Heart right ventricle (tissue), 16 donors: ENCODE results near the gene LHX3. TPM values are rescaled to one million over a fixed set of nuclear protein-coding genes. Genes with fewer than 3 reads are reported as not detected.

Source experiments
- ATAC-seq, 8 donors: fragments of 200-7000 bp; cut with Tn5 transposase; one replicate each; pipeline ENCODE4 v1.9.1; 2020; ENCODE audit warnings: mild to moderate bottlenecking in 8 of 8, moderate library complexity in 8 of 8, moderate number of reproducible peaks in 1 of 8
- DNase-seq, 2 donors: peaks; one replicate each; pipeline ENCODE4 v3.0.0-alpha.2; 2020
- H3K27ac ChIP-seq, 10 donors: fragments of 200-600 bp; sonication (generic) in 2 of 10; one replicate each; pipeline versions ENCODE4 v1.5.0 to v1.8.0; 2020 to 2022; ENCODE audit warnings: mild to moderate bottlenecking in 3 of 10
- H3K27me3 ChIP-seq, 7 donors: fragments of 200-600 bp; one replicate each; pipeline ENCODE4 v1.8.0; 2021 to 2022; ENCODE audit warnings: mild to moderate bottlenecking in 2 of 7
- H3K36me3 ChIP-seq, 9 donors: fragments of 200-600 bp; sonication (generic) in 1 of 9; one replicate each; pipeline versions ENCODE4 v1.5.0 to v1.8.0; 2020 to 2022; ENCODE audit warnings: mild to moderate bottlenecking in 2 of 9
- H3K4me1 ChIP-seq, 9 donors: fragments of 200-600 bp; sonication (generic) in 1 of 9; one replicate each; pipeline versions ENCODE4 v1.5.0 to v1.8.0; 2020 to 2022; ENCODE audit warnings: mild to moderate bottlenecking in 4 of 9
- H3K4me3 ChIP-seq, 10 donors: fragments of 200-600 bp; sonication (generic) in 2 of 10; one replicate each; pipeline versions ENCODE4 v1.5.0 to v1.8.0; 2020 to 2022; ENCODE audit warnings: mild to moderate bottlenecking in 7 of 10, moderate library complexity in 2 of 10
- H3K9me3 ChIP-seq, 11 donors: fragments of 200-600 bp in 10 of 11; sonication (generic) in 2 of 11; one replicate each; pipeline versions ENCODE4 v1.5.0 to v1.8.0; 2013 to 2022; ENCODE audit warnings: mild to moderate bottlenecking in 2 of 11, control low read depth in 1 of 11, moderate library complexity in 1 of 11
- CTCF ChIP-seq, 9 donors: fragments of 200-600 bp; sonication (generic) in 2 of 9; IDR thresholded peaks; one replicate each; pipeline versions ENCODE4 v1.5.0 to v1.8.0; 2021 to 2022; ENCODE audit warnings: antibody characterized with exemption in 9 of 9, mild to moderate bottlenecking in 5 of 9, moderate library complexity in 1 of 9
- WGBS, 2 donors: extraction: QIAGEN DNeasy Blood & Tissue Kit; methylation state at CpG; one replicate each; pipeline ENCODE4 v1.1.7; 2013; ENCODE audit warnings: inconsistent platforms in 1 of 2; 5-methylcytosine and 5-hydroxymethylcytosine counted together
- intact Hi-C, 10 donors: fragments of 100-400 bp; cut with DNase I; formaldehyde crosslinking; loops; one replicate each; pipeline versions ENCODE4 v1.11.1 to v1.14.2; 2022
- polyA plus RNA-seq, 2 donors: library from polyadenylated mRNA; stranded (reverse); fragments of 200-250 nt; gene quantifications; one replicate each; pipeline ENCODE4 v1.2.3, GENCODE V29; 2013
- total RNA-seq, 10 donors: library from RNA; stranded (reverse); fragmentation: NEBNext Ultra II Directional in 3 of 10; extraction: Animal tissue kit (Norgen Biotek cat#: 25700) in 3 of 10; gene quantifications; one replicate each; pipeline versions ENCODE4 v1.2.1 to v1.2.4, GENCODE V29; 2021 to 2023
- donor health status: Arrhythmogenic right ventricular cardiomyopathy.
- donor health status: ischemic (EF 13 %, LVEDD 7.1; RV severe dilation, severe dysfunction).
- donor health status: healthy with polysubstance abuse.
- donor health status: DM: no; HTN: yes; CAD: no.
- donor health status: DM: no; HTN: no; CAD: no.
- donor health status: ischemic (EF 25% LVEDD 6.9; RV normal size, moderate dysfunction).
- donor health status: ischemic (EF 25% LVEDD 5.7; RV mildly dilated, moderate dysfunction).
- donor health status: healthy.
- donor health status: DM: yes; HTN: yes; CAD: no.
- donor health status: Ischemic cardiomyopathy.
- donor health status: ischemic (EF 35%, LVEDD 5.7; RV mildly dilated, moderate dysfunction).
- donor health status: nonischemic (EF 11% LVEDD 7.7; RV severe dilation, severe dysfunction).
- donor health status: DM: yes; HTN: yes; CAD: no.
- donor health status: PGD.
- donor health status: ischemic (EF 29% LVEDD 5.4; RV normal size, mild dysfunction).
- donor health status: nonischemic (EF 23%, LVEDD 6.1; RV moderate dilation, normal function).

The LHX3 gene
- total and polyA plus RNA-seq, 12 donors, result not detected

- H3K27ac ChIP-seq, result no peak overlapping the region
- no peak for TF ChIP-seq CTCF (IDR thresholded peaks at IDR 0.05)
- H3K9me3 ChIP-seq, result no peaks in the 10 kb centered on the region
- H3K4me1 ChIP-seq, result peaks cover 0 to 11% (median 4%) of the 10 kb centered on the region in 9 donors
- WGBS, 2 donors, result 56 to 57% methylated on average over 13 of the region's 13 CpGs
- H3K4me3 ChIP-seq, result no peak overlapping the region
- no peak for DNase-seq
- ATAC-seq, result no peak
- intact Hi-C loops, result no loop called here
- H3K27me3 ChIP-seq, result peaks cover 82 to 96% (median 90%) of the 10 kb centered on the region in 7 donors
- H3K36me3 ChIP-seq, result no peaks in the 10 kb centered on the region
These were observed 3.8 kb downstream of the LHX3 start for GRCh38 chr9:136201174-136201573.

- Histone ChIP-seq H3K36me3 (no peaks in the 10 kb centered on the region), H3K27me3 (peaks cover 85 to 100% (median 98%) of the 10 kb centered on the region in 7 donors), H3K9me3 (no peaks in the 10 kb centered on the region), H3K27ac (no peak overlapping the region), H3K4me3 (no peak overlapping the region), H3K4me1 (peaks cover 0 to 11% (median 4%) of the 10 kb centered on the region in 9 donors)
- no peak for ATAC-seq
- no peak for DNase-seq
- no peak for TF ChIP-seq CTCF (IDR thresholded peaks at IDR 0.05)
- intact Hi-C loops, result no loop called here
- WGBS, 2 donors, result 41 to 47% methylated on average over 19 of the region's 19 CpGs
These were observed 4.5 kb downstream of the LHX3 start for GRCh38 chr9:136200424-136200823.

GRCh38 chr9:136199391-136200288, 5.3 kb downstream of the LHX3 start:
- ATAC-seq (no peak), DNase-seq (no peak)
- Histone ChIP-seq H3K27ac (no peak overlapping the region), H3K4me3 (peak overlapping the region in 1 of 10 donors; percentile 4), H3K9me3 (no peaks in the 10 kb centered on the region), H3K27me3 (peaks cover 88 to 100% (median 99%) of the 10 kb centered on the region in 7 donors), H3K4me1 (peaks cover 0 to 11% (median 1%) of the 10 kb centered on the region in 9 donors), H3K36me3 (no peaks in the 10 kb centered on the region)
- intact Hi-C loops, result no loop called here
- WGBS, 2 donors, result 9 to 11% methylated on average over 71 of the region's 71 CpGs
- TF ChIP-seq CTCF (IDR thresholded peaks at IDR 0.05), result no peak

- H3K4me1 ChIP-seq, result peaks cover 0 to 11% (median 0%) of the 10 kb centered on the region in 9 donors
- WGBS, 2 donors, result 1 to 2% methylated on average over 51 to 62 of the region's 62 CpGs
- no peak for TF ChIP-seq CTCF (IDR thresholded peaks at IDR 0.05)
- H3K4me3 ChIP-seq, result no peak overlapping the region
- no peaks in the 10 kb centered on the region for H3K36me3 ChIP-seq
- ATAC-seq (no peak), DNase-seq (no peak)
- no peak overlapping the region for H3K27ac ChIP-seq
- peaks cover 84 to 100% (median 99%) of the 10 kb centered on the region in 7 donors for H3K27me3 ChIP-seq
- H3K9me3 ChIP-seq, result no peaks in the 10 kb centered on the region
- intact Hi-C loops, result no loop called here
These were observed 6.3 kb downstream of the LHX3 start for GRCh38 chr9:136198605-136199083.
